ENCODE measurements around the gene PPFIA1. TPM values are rescaled to one million over a fixed set of nuclear protein-coding genes. Genes with fewer than 3 reads are reported as not detected.

The PPFIA1 gene
- total and polyA plus RNA-seq, 8 donors, result 14.9 to 28.7 (median 21.1) TPM

GRCh38 chr11:70398834-70399680 is 128.6 kb downstream of the PPFIA1 start:
- TF ChIP-seq, protein P1, sequence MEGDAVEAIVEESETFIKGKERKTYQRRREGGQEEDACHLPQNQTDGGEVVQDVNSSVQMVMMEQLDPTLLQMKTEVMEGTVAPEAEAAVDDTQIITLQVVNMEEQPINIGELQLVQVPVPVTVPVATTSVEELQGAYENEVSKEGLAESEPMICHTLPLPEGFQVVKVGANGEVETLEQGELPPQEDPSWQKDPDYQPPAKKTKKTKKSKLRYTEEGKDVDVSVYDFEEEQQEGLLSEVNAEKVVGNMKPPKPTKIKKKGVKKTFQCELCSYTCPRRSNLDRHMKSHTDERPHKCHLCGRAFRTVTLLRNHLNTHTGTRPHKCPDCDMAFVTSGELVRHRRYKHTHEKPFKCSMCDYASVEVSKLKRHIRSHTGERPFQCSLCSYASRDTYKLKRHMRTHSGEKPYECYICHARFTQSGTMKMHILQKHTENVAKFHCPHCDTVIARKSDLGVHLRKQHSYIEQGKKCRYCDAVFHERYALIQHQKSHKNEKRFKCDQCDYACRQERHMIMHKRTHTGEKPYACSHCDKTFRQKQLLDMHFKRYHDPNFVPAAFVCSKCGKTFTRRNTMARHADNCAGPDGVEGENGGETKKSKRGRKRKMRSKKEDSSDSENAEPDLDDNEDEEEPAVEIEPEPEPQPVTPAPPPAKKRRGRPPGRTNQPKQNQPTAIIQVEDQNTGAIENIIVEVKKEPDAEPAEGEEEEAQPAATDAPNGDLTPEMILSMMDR (IDR thresholded peaks at IDR 0.05), result no peak
- peaks cover 0 to 15% (median 9%) of the 10 kb centered on the region in 3 donors for H3K4me1 ChIP-seq
- no peaks in the 10 kb centered on the region for H3K27me3 ChIP-seq
- peak overlapping the region; percentile 59 to 95 (median 85) for H3K4me3 ChIP-seq
- intact Hi-C loops (cut with DNase I), result no loop called here
- H3K9me3 ChIP-seq, result no peaks in the 10 kb centered on the region
- DNase-seq (peak in 5 of 6 donors; percentile 16 to 72 (median 36)), FAIRE-seq (no peak), ATAC-seq (peak in 3 of 4 donors; percentile 9 to 25 (median 16))
- peak overlapping the region; percentile 44 to 87 (median 70) for H3K27ac ChIP-seq
- 1 to 2% methylated on average over 40 to 42 of the region's 42 CpGs for WGBS, 2 donors
- no peaks in the 10 kb centered on the region for H3K36me3 ChIP-seq

DNA sequence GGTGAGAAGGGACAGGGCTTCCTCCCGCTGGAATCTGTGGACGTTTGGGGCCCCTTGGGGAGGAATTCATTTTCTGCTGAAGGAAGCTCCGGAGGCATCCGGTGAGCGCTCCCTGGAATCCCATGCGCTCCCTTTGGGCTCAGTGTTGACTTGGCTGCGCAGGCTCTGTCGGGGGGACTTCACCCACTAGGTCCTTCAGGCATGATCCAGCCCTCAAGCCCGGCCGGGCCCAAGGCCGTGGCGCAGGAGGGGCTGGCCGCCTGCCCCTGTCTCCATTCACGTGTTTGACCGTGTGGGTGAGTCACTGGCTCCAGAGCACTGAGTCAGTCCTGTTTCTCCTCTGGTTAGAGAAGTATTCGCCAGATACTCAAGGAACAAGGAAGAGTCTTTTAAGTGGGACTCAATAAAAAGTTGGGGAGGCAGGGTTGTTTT is 129.2 kb downstream of the PPFIA1 start:
- TF ChIP-seq, protein P1 (IDR thresholded peaks at IDR 0.05), result no peak
- FAIRE-seq (no peak), ATAC-seq (peak; percentile 71 to 89 (median 78)), DNase-seq (peak; percentile 83 to 90 (median 88))
- H3K9me3 ChIP-seq, result no peaks in the 10 kb centered on the region
- H3K4me1 ChIP-seq, result peaks cover 0 to 15% (median 9%) of the 10 kb centered on the region in 3 donors
- H3K27me3 ChIP-seq, result no peaks in the 10 kb centered on the region
- 4 to 13% methylated on average over 16 of the region's 16 CpGs for WGBS, 2 donors
- peak overlapping the region; percentile 2 to 86 (median 72) for H3K4me3 ChIP-seq
- intact Hi-C loops (cut with DNase I), result no loop called here
- peak overlapping the region; percentile 18 to 87 (median 70) for H3K27ac ChIP-seq
- H3K36me3 ChIP-seq, result no peaks in the 10 kb centered on the region

DNA sequence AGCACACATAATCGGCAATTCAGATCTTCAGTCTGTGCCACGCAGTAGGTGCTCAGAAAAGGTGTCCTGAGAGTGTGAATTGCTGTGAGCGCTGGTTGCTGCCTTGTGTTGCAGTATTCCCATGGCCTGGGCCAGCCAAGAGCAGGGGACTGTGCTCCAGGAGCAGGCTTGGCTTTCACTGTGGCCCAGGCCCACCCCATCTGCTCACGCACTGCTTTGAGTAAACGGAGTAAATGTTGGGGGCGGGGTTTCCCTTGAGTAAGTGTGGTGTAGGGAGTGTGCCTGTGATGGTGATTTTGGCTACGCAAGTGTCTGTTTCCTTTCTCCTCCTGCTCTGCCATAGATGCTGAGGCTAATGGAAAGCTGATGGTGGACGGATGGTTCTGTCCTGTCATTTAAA is 130.2 kb downstream of the PPFIA1 start:
- 90% methylated on average over 8 of the region's 8 CpGs for WGBS, 2 donors
- FAIRE-seq (no peak), ATAC-seq (no peak), DNase-seq (peak in 1 of 6 donors; percentile 21)
- Histone ChIP-seq H3K27me3 (no peaks in the 10 kb centered on the region), H3K36me3 (no peaks in the 10 kb centered on the region), H3K4me3 (no peak overlapping the region), H3K9me3 (no peaks in the 10 kb centered on the region), H3K27ac (peak overlapping the region in 2 of 4 donors; percentile 78 to 87), H3K4me1 (peaks cover 0 to 15% (median 9%) of the 10 kb centered on the region in 3 donors)
- intact Hi-C loops (cut with DNase I), result no loop called here
- TF ChIP-seq, protein P1 (IDR thresholded peaks at IDR 0.05), result no peak

DNA sequence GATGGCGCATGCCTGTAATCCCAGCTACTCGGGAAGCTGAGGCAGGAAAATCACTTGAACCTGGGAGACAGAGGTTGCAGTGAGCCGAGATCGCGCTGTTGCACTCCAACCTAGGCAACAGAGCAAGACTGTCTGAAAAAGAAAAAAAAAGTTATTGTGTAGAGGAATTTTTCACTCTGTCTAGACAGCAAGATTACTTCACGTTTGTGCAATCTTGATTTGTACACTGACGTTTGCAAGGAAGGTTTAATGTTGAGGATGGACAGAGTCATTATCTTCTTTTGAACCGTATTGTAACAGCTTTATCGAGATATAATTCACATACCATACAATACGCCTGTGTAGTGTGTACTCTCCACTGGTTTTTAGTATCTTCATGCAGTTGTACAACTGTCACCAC is 131.5 kb downstream of the PPFIA1 start:
- 84 to 85% methylated on average over 10 of the region's 10 CpGs for WGBS, 2 donors
- no peak for FAIRE-seq
- ATAC-seq, result no peak
- no peaks in the 10 kb centered on the region for H3K9me3 ChIP-seq
- no peak for DNase-seq
- intact Hi-C loops (cut with DNase I), result no loop called here
- H3K27ac ChIP-seq, result no peak overlapping the region
- no peaks in the 10 kb centered on the region for H3K27me3 ChIP-seq
- H3K36me3 ChIP-seq, result peaks cover 0 to 6% (median 0%) of the 10 kb centered on the region in 3 donors
- H3K4me1 ChIP-seq, result peaks cover 0 to 13% (median 9%) of the 10 kb centered on the region in 3 donors
- TF ChIP-seq, protein P1 (IDR thresholded peaks at IDR 0.05), result no peak
- no peak overlapping the region for H3K4me3 ChIP-seq

DNA sequence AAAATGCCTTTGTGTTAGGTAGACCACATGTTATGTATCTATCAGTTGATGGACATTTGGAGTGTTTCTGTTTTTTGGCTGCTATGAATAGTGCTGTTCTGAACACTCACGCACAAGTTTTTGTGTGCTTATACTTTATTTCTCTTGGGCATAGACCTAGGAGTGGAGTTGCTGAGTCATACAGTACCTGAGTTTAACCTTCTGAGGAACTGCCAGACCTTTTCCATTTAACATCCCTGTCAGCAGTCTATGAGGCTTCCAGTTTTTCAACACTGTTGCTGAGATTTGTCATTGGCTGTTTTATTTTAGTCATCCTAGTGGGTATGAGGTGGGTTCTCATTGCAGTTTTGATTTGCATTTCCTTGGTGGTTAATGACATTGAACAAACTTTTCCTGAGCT is 132.2 kb downstream of the PPFIA1 start:
- ATAC-seq (no peak), FAIRE-seq (no peak), DNase-seq (no peak)
- H3K9me3 ChIP-seq, result no peaks in the 10 kb centered on the region
- WGBS, 2 donors, result 46 to 48% methylated on average over 1 of the region's 1 CpG
- peaks cover 0 to 13% (median 0%) of the 10 kb centered on the region in 3 donors for H3K36me3 ChIP-seq
- peaks cover 0 to 10% (median 9%) of the 10 kb centered on the region in 3 donors for H3K4me1 ChIP-seq
- intact Hi-C loops (cut with DNase I), result no loop called here
- no peaks in the 10 kb centered on the region for H3K27me3 ChIP-seq
- H3K27ac ChIP-seq, result no peak overlapping the region
- TF ChIP-seq, protein P1 (IDR thresholded peaks at IDR 0.05), result no peak
- H3K4me3 ChIP-seq, result no peak overlapping the region
